ENCODE results near the gene SLC7A11. TPM values are rescaled to one million over a fixed set of nuclear protein-coding genes. Genes with fewer than 3 reads are reported as not detected.

The SLC7A11 gene
- polyA plus RNA-seq, 3 donors: 0.02 to 0.07 TPM; not detected in 1

DNA sequence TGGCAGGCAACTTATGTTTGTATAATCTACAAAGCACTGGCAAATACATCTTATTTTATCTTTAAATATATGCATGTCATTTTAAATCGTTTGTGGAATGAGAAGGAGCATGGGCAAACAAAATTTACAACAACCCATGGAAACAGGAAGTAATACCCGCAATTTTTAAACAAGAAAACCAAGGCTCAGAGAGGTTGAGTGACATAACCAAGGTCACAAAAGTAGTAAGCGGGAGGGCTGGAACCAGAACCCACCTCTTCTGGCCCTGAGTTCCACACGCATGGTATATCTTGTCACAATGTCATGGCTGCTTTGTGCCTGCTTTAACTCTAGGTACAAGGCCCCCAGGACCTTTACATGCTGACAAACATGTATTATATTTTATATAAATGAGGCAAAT is 52.9 kb downstream of the SLC7A11 start:
- H3K27me3 ChIP-seq (ENCODE audit: control insufficient read depth in 2 of 2, insufficient read depth in 2 of 2, low read length in 2 of 2): no peaks in the 10 kb centered on the region
- Mint-ChIP-seq H3K36me3 (no peaks in the 10 kb centered on the region), H3K4me1 (peaks cover 29% of the 10 kb centered on the region), H3K27ac (peak overlapping the region in 5 of 7 donors; percentile 15 to 71 (median 32)), H3K27me3 (ENCODE audit: low read depth in 3 of 3) (no peaks in the 10 kb centered on the region), H3K9me3 (peaks cover 0 to 2% (median 0%) of the 10 kb centered on the region in 7 donors), H3K4me3 (no peak overlapping the region)
- no peak overlapping the region for H3K4me2 ChIP-seq (replicated peaks; ENCODE audit: extremely low read depth, low read length, poor library complexity, severe bottlenecking)
- H3K27ac ChIP-seq (ENCODE audit: low read depth in 1 of 2, low read length in 2 of 2): peak overlapping the region in 1 of 2 donors; percentile 3
- H4K20me1 ChIP-seq (ENCODE audit: insufficient read depth, low read length): no peaks in the 10 kb centered on the region
- no CpG with 5 or more reads among the region's 4 CpGs for WGBS (ENCODE audit: insufficient coverage)
- intact Hi-C loops (cut with micrococcal nuclease): loop anchor here in 1 of 2 donors (5.0 kb wide), 1 partner anchor 53 kb away; the partner anchor contains the start of gene SLC7A11
- H3K36me3 ChIP-seq (replicated peaks in 1 of 2; ENCODE audit: control insufficient read depth in 1 of 2, insufficient read depth in 2 of 2, low read length in 2 of 2): no peaks in the 10 kb centered on the region
- DNase-seq: peak; percentile 25 to 37 (median 35)
- no peak overlapping the region for H3K4me3 ChIP-seq (replicated peaks in 1 of 3; ENCODE audit: low read depth in 2 of 3, low read length in 3 of 3)
- no peak overlapping the region for H2AFZ ChIP-seq (ENCODE audit: insufficient read depth, low read depth, low read length, poor library complexity, severe bottlenecking)
- TF ChIP-seq, protein P1, sequence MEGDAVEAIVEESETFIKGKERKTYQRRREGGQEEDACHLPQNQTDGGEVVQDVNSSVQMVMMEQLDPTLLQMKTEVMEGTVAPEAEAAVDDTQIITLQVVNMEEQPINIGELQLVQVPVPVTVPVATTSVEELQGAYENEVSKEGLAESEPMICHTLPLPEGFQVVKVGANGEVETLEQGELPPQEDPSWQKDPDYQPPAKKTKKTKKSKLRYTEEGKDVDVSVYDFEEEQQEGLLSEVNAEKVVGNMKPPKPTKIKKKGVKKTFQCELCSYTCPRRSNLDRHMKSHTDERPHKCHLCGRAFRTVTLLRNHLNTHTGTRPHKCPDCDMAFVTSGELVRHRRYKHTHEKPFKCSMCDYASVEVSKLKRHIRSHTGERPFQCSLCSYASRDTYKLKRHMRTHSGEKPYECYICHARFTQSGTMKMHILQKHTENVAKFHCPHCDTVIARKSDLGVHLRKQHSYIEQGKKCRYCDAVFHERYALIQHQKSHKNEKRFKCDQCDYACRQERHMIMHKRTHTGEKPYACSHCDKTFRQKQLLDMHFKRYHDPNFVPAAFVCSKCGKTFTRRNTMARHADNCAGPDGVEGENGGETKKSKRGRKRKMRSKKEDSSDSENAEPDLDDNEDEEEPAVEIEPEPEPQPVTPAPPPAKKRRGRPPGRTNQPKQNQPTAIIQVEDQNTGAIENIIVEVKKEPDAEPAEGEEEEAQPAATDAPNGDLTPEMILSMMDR (IDR thresholded peaks at IDR 0.05): no peak
- peaks cover 25 to 27% of the 10 kb centered on the region in 2 donors for H3K4me1 ChIP-seq (ENCODE audit: control insufficient read depth in 1 of 2, insufficient read depth in 2 of 2, low read length in 2 of 2)
- no peaks in the 10 kb centered on the region for H3K9me3 ChIP-seq (replicated peaks in 1 of 2; ENCODE audit: control insufficient read depth in 1 of 2, insufficient read depth in 1 of 2, low read length in 2 of 2)
- no peak overlapping the region for H3K9ac ChIP-seq (ENCODE audit: insufficient read depth, low read length, poor library complexity, severe bottlenecking)
- H3K79me2 ChIP-seq (ENCODE audit: insufficient read depth, low read length): no peaks in the 10 kb centered on the region

DNA sequence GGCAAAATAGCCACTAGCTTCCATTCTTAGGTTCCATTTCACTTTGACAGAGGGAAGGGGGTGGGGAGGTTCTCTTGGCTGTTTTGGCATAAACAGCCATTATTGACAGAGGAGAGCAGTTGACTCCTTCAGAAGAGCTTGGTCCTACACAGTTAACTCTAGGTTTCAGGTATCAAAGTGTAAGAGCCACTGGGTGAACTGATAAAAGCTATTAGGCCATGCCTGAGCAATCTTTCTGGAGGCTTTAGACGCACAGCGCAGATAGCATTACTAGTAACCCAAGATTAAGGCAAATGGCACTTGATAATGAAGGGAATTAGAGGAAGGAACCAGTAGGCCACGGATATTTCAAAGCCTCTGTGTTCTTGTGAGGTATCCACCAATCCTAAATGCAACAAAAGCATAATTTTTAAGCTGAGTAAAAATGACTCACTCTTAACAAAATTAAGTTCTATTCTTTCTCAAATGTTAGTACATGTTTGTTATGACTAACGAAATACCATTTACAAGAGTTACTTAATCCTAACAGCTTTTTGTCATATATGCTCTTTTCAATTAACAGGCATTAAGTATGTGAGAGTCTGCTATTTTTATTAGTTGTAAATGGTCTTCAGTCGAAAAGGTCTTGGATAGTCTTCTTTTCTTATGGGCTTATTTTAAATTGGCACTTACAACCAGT is 53.6 kb downstream of the SLC7A11 start:
- peak overlapping the region in 5 of 7 donors; percentile 15 to 71 (median 33) for H3K27ac Mint-ChIP-seq
- H3K79me2 ChIP-seq (ENCODE audit: insufficient read depth, low read length): no peaks in the 10 kb centered on the region
- no peaks in the 10 kb centered on the region for H3K27me3 Mint-ChIP-seq (ENCODE audit: low read depth in 3 of 3)
- WGBS (ENCODE audit: insufficient coverage): no CpG with 5 or more reads among the region's 5 CpGs
- H2AFZ ChIP-seq (ENCODE audit: insufficient read depth, low read depth, low read length, poor library complexity, severe bottlenecking): no peak overlapping the region
- H3K4me3 Mint-ChIP-seq: no peak overlapping the region
- no peaks in the 10 kb centered on the region for H3K9me3 ChIP-seq (replicated peaks in 1 of 2; ENCODE audit: control insufficient read depth in 1 of 2, insufficient read depth in 1 of 2, low read length in 2 of 2)
- H3K27ac ChIP-seq (ENCODE audit: low read depth in 1 of 2, low read length in 2 of 2): peak overlapping the region in 1 of 2 donors; percentile 3
- no peaks in the 10 kb centered on the region for H3K36me3 ChIP-seq (replicated peaks in 1 of 2; ENCODE audit: control insufficient read depth in 1 of 2, insufficient read depth in 2 of 2, low read length in 2 of 2)
- H3K4me3 ChIP-seq (replicated peaks in 1 of 3; ENCODE audit: low read depth in 2 of 3, low read length in 3 of 3): no peak overlapping the region
- no peaks in the 10 kb centered on the region for H3K27me3 ChIP-seq (ENCODE audit: control insufficient read depth in 2 of 2, insufficient read depth in 2 of 2, low read length in 2 of 2)
- H3K4me1 Mint-ChIP-seq: peaks cover 29% of the 10 kb centered on the region
- peaks cover 0 to 2% (median 0%) of the 10 kb centered on the region in 7 donors for H3K9me3 Mint-ChIP-seq
- TF ChIP-seq, protein P1 (IDR thresholded peaks at IDR 0.05): no peak
- intact Hi-C loops (cut with micrococcal nuclease): loop anchor here in 1 of 2 donors (5.0 kb wide), 1 partner anchor 54 kb away; the partner anchor contains the start of gene SLC7A11
- no peaks in the 10 kb centered on the region for H3K36me3 Mint-ChIP-seq
- H4K20me1 ChIP-seq (ENCODE audit: insufficient read depth, low read length): no peaks in the 10 kb centered on the region
- H3K4me2 ChIP-seq (replicated peaks; ENCODE audit: extremely low read depth, low read length, poor library complexity, severe bottlenecking): no peak overlapping the region
- H3K9ac ChIP-seq (ENCODE audit: insufficient read depth, low read length, poor library complexity, severe bottlenecking): no peak overlapping the region
- peak; percentile 18 to 36 (median 34) for DNase-seq
- peaks cover 25 to 27% of the 10 kb centered on the region in 2 donors for H3K4me1 ChIP-seq (ENCODE audit: control insufficient read depth in 1 of 2, insufficient read depth in 2 of 2, low read length in 2 of 2)

Measured in CD14-positive monocyte (primary cell).